ENCODE results near the gene RPGR.

Gene RPGR

DNA sequence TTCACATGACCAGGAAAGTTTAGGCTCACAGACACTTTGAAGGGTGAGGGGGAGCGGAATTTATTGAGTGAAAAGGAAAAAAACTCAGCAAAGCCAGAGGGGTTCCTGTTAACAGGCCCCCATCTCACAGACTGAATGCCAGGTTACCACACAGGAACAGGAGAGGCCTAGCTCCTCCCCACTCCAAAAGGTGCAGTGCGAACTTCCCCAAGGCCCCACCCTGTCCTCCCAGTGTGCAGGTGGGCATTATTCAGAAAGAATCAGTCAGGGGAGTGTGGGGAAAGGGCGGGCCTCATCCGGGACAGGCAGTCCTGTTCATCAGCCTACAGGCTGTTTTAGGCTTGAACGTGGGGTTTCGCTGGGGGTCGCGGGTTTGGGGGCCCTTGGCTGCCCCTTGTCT, 29.1 kb upstream of the RPGR start:
- TF ChIP-seq POLR2A (IDR thresholded peaks at IDR 0.05; ENCODE audit: low read depth, low read length): no peak
- TF ChIP-seq POU2F2 (IDR thresholded peaks at IDR 0.05; ENCODE audit: low read depth, low read length): no peak
- TF ChIP-seq SPI1 (IDR thresholded peaks at IDR 0.05; ENCODE audit: low read depth, low read length): no peak
- TF ChIP-seq POLR2AphosphoS5 (IDR thresholded peaks at IDR 0.05; ENCODE audit: low read depth, low read length): no peak
- TF ChIP-seq TAF1 (IDR thresholded peaks at IDR 0.05; ENCODE audit: low read depth, low read length): no peak
- TF ChIP-seq PAX5 (IDR thresholded peaks at IDR 0.05; ENCODE audit: insufficient read depth, low read length, severe bottlenecking): no peak
- no peak for DNase-seq (ENCODE audit: insufficient read length, low spot score)
- FAIRE-seq: no peak

DNA sequence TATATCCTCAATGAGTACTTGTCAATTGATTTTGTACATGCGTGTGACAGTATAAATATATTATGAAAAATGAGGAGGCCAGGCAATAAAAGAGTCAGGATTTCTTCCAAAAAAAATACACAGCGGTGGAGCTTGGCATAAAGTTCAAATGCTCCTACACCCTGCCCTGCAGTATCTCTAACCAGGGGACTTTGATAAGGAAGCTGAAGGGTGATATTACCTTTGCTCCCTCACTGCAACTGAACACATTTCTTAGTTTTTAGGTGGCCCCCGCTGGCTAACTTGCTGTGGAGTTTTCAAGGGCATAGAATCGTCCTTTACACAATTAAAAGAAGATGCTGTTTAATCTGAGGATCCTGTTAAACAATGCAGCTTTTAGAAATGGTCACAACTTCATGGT, 25.1 kb upstream of the RPGR start, which contains the start of gene OTC:
Gene OTC, plus strand, starts transcription at position 243 of the 400 bp plus-strand sequence. Its CDS starts 93 bp downstream, at position 336.
- TF ChIP-seq POLR2AphosphoS5 (IDR thresholded peaks at IDR 0.05; ENCODE audit: low read depth, low read length): no peak
- TF ChIP-seq TAF1 (IDR thresholded peaks at IDR 0.05; ENCODE audit: low read depth, low read length): no peak
- TF ChIP-seq POU2F2 (IDR thresholded peaks at IDR 0.05; ENCODE audit: low read depth, low read length): no peak
- no peak for TF ChIP-seq SPI1 (IDR thresholded peaks at IDR 0.05; ENCODE audit: low read depth, low read length)
- no peak for TF ChIP-seq POLR2A (IDR thresholded peaks at IDR 0.05; ENCODE audit: low read depth, low read length)
- TF ChIP-seq PAX5 (IDR thresholded peaks at IDR 0.05; ENCODE audit: insufficient read depth, low read length, severe bottlenecking): no peak
- FAIRE-seq: no peak
- no peak for DNase-seq (ENCODE audit: insufficient read length, low spot score)

DNA sequence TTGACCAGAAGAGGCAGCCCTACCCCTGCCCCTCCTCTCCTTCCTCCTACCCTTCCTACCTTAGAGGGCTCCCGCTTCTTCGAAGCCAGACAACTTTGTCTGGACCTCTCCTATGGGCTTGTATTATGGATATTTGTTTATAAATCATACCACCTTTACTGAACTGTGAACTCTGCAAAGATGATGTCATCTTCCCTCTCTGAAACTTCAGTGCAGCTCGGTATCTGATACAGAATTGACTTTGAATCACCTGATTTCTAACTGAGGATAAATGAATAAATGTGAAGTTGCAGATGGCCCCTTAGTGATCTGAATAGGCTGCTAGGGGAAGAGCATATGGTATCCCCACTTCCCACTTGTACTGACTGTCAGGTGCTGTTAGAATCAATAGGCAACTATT, 24.0 kb upstream of the RPGR start:
- DNase-seq (ENCODE audit: insufficient read length, low spot score) (no peak), FAIRE-seq (no peak)
- TF ChIP-seq POU2F2 (IDR thresholded peaks at IDR 0.05; ENCODE audit: low read depth, low read length): no peak
- no peak for TF ChIP-seq PAX5 (IDR thresholded peaks at IDR 0.05; ENCODE audit: insufficient read depth, low read length, severe bottlenecking)
- no peak for TF ChIP-seq SPI1 (IDR thresholded peaks at IDR 0.05; ENCODE audit: low read depth, low read length)
- no peak for TF ChIP-seq POLR2A (IDR thresholded peaks at IDR 0.05; ENCODE audit: low read depth, low read length)
- TF ChIP-seq POLR2AphosphoS5 (IDR thresholded peaks at IDR 0.05; ENCODE audit: low read depth, low read length): no peak
- no peak for TF ChIP-seq TAF1 (IDR thresholded peaks at IDR 0.05; ENCODE audit: low read depth, low read length)

DNA sequence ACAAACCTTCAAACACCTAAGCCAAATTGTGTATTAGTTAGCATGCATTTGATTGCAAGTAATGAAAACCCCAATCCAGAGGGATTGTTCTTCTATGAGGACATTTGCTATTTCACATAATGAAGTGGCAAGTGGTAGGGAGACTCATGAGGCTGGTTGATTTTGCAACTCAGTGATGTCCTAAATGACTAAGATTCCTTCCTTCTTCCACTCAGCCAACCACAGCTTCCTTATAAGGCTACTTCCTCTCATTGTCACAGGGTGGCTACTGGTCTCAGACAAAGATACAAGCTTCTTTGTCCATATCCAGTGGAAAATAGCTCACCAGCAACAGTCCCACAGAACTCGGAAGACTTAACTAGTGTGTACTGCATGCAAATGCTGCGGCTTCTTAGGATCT, 19.8 kb upstream of the RPGR start:
- FAIRE-seq (no peak), DNase-seq (ENCODE audit: insufficient read length, low spot score) (no peak)
- TF ChIP-seq POLR2A (IDR thresholded peaks at IDR 0.05; ENCODE audit: low read depth, low read length) (no peak), SPI1 (IDR thresholded peaks at IDR 0.05; ENCODE audit: low read depth, low read length) (no peak), TAF1 (IDR thresholded peaks at IDR 0.05; ENCODE audit: low read depth, low read length) (no peak), PAX5 (IDR thresholded peaks at IDR 0.05; ENCODE audit: insufficient read depth, low read length, severe bottlenecking) (no peak)

DNA sequence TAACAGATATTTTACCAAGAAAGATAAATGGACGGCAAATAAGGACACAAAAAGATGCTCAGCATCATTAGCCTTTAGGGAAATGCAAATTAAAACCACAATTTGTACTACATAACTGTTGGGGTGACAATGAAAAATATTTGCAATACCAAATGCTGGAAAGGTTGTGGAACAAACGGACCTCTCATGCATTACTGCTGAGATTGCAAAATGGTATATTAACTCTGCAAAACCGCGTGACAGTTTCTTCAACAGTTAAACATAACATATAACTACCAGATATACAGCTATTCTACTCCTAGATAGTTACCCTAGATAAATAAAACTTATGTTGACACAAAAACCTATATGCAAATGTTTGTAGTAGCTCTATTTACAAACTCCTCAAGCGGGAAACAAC, 18.8 kb upstream of the RPGR start:
- DNase-seq (ENCODE audit: insufficient read length, low spot score) (no peak), FAIRE-seq (no peak)
- no peak for TF ChIP-seq POLR2A (IDR thresholded peaks at IDR 0.05; ENCODE audit: low read depth, low read length)
- no peak for TF ChIP-seq PAX5 (IDR thresholded peaks at IDR 0.05; ENCODE audit: insufficient read depth, low read length, severe bottlenecking)
- no peak for TF ChIP-seq TAF1 (IDR thresholded peaks at IDR 0.05; ENCODE audit: low read depth, low read length)

DNA sequence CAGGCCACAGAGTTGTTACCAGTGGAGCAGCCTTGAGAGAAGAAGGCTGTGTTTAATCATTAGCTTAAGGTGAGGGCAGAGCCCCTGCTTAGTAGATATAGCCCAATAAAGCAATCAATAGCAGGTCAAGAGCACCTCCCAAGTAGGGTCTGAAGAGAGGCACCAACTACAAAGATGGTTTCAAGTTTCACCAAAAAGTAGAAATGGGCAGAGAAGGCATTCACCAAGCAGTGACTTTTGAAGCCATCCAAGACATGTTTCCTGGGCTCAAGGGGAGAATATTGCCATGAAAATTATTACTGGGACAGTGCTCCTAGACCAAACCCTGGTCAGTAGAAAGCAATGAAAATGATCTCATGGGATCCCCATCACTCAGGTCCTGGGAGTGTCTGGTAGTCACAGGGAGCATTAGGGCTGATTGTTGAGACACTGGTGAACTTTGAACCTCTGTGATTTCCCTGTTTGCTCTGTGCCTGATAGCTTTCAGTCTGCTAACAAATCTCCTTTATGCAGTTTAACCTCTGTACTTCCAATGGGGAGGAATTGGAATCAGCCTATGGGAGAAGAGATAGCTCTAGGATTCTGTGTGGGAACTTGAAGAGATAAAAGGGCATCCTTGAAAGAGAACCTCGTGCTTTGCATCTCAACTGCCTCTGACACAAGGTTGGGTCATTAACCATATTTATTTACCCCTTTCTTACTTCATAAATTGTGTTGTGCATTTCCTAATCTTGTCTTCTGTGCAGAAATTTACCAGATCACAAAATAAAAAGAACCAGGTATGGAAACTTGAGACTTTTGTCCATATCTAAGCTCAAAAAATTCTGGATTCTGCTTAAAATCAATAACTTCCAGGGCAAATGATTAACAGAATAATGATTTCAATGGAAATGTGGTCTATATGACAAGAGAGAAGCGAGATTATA, 15.8 kb upstream of the RPGR start:
- no peak for DNase-seq (ENCODE audit: insufficient read length, low spot score)
- no peak for FAIRE-seq
- TF ChIP-seq POLR2A (IDR thresholded peaks at IDR 0.05; ENCODE audit: low read depth, low read length) (no peak), PAX5 (IDR thresholded peaks at IDR 0.05; ENCODE audit: insufficient read depth, low read length, severe bottlenecking) (no peak), TAF1 (IDR thresholded peaks at IDR 0.05; ENCODE audit: low read depth, low read length) (no peak), POLR2AphosphoS5 (IDR thresholded peaks at IDR 0.05; ENCODE audit: low read depth, low read length) (no peak), SPI1 (IDR thresholded peaks at IDR 0.05; ENCODE audit: low read depth, low read length) (no peak), POU2F2 (IDR thresholded peaks at IDR 0.05; ENCODE audit: low read depth, low read length) (no peak)

DNA sequence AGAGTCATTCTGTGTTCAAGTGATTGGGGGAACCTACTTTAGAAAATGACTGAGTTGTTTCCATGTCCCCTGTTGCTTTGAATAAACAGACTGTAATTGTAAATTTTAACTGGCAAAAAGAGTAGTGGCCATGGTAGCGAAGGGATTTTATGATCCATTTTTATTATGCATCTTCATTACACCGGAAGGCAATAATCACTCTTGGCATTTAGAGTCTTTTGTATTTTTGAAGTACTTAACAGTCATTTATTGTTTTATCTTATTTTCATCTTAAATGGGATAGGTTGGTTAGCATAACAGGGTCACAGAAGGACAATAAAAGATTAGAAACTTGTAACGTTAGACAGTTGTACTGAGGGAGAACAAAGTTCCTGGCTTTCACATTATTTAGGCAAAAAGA, 14.1 kb upstream of the RPGR start:
- TF ChIP-seq TAF1 (IDR thresholded peaks at IDR 0.05; ENCODE audit: low read depth, low read length): no peak
- TF ChIP-seq SPI1 (IDR thresholded peaks at IDR 0.05; ENCODE audit: low read depth, low read length): no peak
- TF ChIP-seq POLR2AphosphoS5 (IDR thresholded peaks at IDR 0.05; ENCODE audit: low read depth, low read length): no peak
- TF ChIP-seq PAX5 (IDR thresholded peaks at IDR 0.05; ENCODE audit: insufficient read depth, low read length, severe bottlenecking): no peak
- TF ChIP-seq POU2F2 (IDR thresholded peaks at IDR 0.05; ENCODE audit: low read depth, low read length): no peak
- no peak for TF ChIP-seq POLR2A (IDR thresholded peaks at IDR 0.05; ENCODE audit: low read depth, low read length)
- DNase-seq (ENCODE audit: insufficient read length, low spot score): no peak
- no peak for FAIRE-seq

DNA sequence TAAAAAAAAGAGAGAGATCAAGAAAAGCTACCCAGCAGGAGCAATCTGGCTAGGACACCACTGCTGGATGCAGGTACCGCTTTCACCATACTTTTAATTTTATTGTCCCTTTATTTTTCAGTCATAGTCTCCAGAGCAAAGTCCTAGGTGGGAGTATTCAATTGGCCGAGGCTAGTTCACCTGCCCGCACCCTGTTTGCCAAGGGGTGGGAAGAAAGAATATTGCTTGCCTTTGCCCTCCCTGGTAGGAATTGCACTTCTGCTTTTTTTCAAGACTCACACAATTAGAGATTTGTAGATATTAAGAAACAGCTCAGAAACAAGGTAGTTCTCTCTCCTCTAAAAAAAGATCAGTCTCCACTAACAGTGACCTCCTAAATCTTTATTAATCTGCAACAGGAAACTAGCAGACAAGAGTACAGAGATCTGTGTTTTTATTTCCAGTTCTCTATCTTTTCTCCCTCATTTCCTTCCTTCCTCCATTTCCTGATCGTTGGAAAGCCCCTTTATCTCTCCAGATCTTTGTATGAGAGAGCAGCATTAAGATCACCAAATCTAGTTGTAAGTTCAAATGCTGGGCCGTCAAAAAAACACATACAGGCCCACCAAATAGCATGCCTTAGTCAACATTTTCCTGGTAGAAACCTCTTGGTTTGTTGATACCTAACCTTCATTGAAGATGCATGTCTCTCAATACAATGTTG, 9.4 kb upstream of the RPGR start:
- DNase-seq (ENCODE audit: insufficient read length, low spot score) (no peak), FAIRE-seq (no peak)
- TF ChIP-seq POLR2AphosphoS5 (IDR thresholded peaks at IDR 0.05; ENCODE audit: low read depth, low read length) (no peak), POU2F2 (IDR thresholded peaks at IDR 0.05; ENCODE audit: low read depth, low read length) (no peak), POLR2A (IDR thresholded peaks at IDR 0.05; ENCODE audit: low read depth, low read length) (no peak), SPI1 (IDR thresholded peaks at IDR 0.05; ENCODE audit: low read depth, low read length) (peak; percentile 64)

DNA sequence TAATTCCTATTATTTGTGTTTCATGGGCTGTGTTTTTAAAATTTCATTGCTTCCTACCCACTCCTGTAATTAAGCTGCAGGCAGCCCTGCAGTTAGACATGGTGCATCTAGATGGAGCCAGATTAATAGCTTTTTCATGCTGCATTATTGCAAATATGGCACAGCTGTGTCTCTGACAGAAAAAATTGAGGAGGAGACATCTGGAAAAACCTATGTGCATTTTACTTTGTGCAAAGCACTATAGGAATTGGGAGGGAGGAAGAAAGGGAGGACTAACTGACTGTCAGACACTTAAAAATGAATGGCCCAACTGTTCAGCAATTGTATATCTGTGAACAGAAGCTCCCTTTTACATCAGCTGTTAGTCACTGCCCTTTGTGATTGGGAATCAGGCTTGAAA, 8.1 kb upstream of the RPGR start:
- no peak for FAIRE-seq
- DNase-seq (ENCODE audit: insufficient read length, low spot score): no peak
- no peak for TF ChIP-seq POU2F2 (IDR thresholded peaks at IDR 0.05; ENCODE audit: low read depth, low read length)
- TF ChIP-seq POLR2A (IDR thresholded peaks at IDR 0.05; ENCODE audit: low read depth, low read length): no peak

DNA sequence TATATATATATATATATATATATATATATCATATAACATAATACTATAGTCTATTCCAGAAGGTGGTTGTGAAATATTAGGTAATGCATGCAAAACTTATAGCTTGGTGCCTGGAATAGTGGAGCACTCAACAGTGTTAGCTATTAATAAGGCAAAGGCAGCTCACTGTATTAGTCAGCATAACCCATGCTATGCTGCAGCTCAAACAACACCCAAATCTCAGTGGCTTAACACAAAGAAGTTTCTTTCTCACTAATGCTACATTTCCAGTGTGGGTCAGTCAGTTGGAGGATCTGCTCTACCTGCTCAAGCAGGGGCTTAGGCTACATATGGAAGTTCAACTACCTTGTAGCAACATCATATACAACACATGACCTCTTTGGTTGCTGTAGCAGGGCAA, 5.2 kb upstream of the RPGR start:
- TF ChIP-seq POLR2A (IDR thresholded peaks at IDR 0.05; ENCODE audit: low read depth, low read length) (no peak), POU2F2 (IDR thresholded peaks at IDR 0.05; ENCODE audit: low read depth, low read length) (no peak), TAF1 (IDR thresholded peaks at IDR 0.05; ENCODE audit: low read depth, low read length) (no peak), POLR2AphosphoS5 (IDR thresholded peaks at IDR 0.05; ENCODE audit: low read depth, low read length) (no peak), SPI1 (IDR thresholded peaks at IDR 0.05; ENCODE audit: low read depth, low read length) (no peak), PAX5 (IDR thresholded peaks at IDR 0.05; ENCODE audit: insufficient read depth, low read length, severe bottlenecking) (no peak)
- FAIRE-seq: no peak
- DNase-seq (ENCODE audit: insufficient read length, low spot score): no peak
